Muscle of leg (tissue), 11 donors: ENCODE data around the gene LAMA2. TPM values are rescaled to one million over a fixed set of nuclear protein-coding genes. Genes with fewer than 3 reads are reported as not detected.
A peak's percentile ranks its signal among the peaks of the same experiment; 100 is the strongest.

Experiments
- DNase-seq: peaks from one replicate; pipeline ENCODE4 v3.0.0; 2013
- H3K27ac ChIP-seq: one replicate; pipeline ENCODE4 v1.5.1; 2013; ENCODE audit warnings: mild to moderate bottlenecking, low read length, control low read depth
- H3K27me3 ChIP-seq: one replicate; pipeline ENCODE4 v1.6.1; 2013; ENCODE audit warnings: low read length; ENCODE audit not compliant: control insufficient read depth, insufficient read depth
- H3K36me3 ChIP-seq: one replicate; pipeline ENCODE4 v1.6.1; 2013; ENCODE audit warnings: low read length; ENCODE audit not compliant: control insufficient read depth, insufficient read depth
- H3K4me1 ChIP-seq: one replicate; pipeline ENCODE4 v1.6.1; 2013; ENCODE audit warnings: low read length; ENCODE audit not compliant: control insufficient read depth, insufficient read depth
- H3K4me3 ChIP-seq: one replicate; pipeline ENCODE4 v1.5.1; 2013; ENCODE audit warnings: low read length, control low read depth
- H3K9me3 ChIP-seq: replicated peaks from 2 replicates; pipeline ENCODE4 v1.6.1; 2013; ENCODE audit warnings: low read depth, low read length; ENCODE audit not compliant: control insufficient read depth
- WGBS: methylation state at CpG from one replicate; pipeline ENCODE4 v1.1.5; 2013; ENCODE audit warnings: missing lambda C conversion rate; ENCODE audit not compliant: insufficient coverage; 5-methylcytosine and 5-hydroxymethylcytosine counted together
- polyA plus RNA-seq, 8 donors: library from polyadenylated mRNA; unstranded; fragments of 120-200 nt; gene quantifications; one replicate each; pipeline versions ENCODE4 v1.2.1 to v1.2.3, GENCODE V29; 2013; ENCODE audit warnings: inconsistent platforms in 1 of 8, low replicate concordance in 1 of 8; ENCODE audit not compliant: insufficient read length in 8 of 8, insufficient read depth in 1 of 8
- total RNA-seq: library from RNA; stranded (reverse); fragments of 120-200 nt; gene quantifications from one replicate; pipeline ENCODE4 v1.2.4, GENCODE V29; 2013

LAMA2 gene
- total and polyA plus RNA-seq, 9 donors, result 105 to 165 (median 140) TPM

GRCh38 chr6:129210684-129211083 is 327.7 kb downstream of the LAMA2 start:
- no CpG with 5 or more reads among the region's 4 CpGs for WGBS
- Histone ChIP-seq H3K27ac (no peak overlapping the region), H3K4me1 (no peaks in the 10 kb centered on the region), H3K27me3 (no peaks in the 10 kb centered on the region), H3K36me3 (no peaks in the 10 kb centered on the region), H3K9me3 (no peaks in the 10 kb centered on the region), H3K4me3 (no peak overlapping the region)
- no peak for DNase-seq

- Histone ChIP-seq H3K27me3 (no peaks in the 10 kb centered on the region), H3K4me1 (no peaks in the 10 kb centered on the region), H3K27ac (no peak overlapping the region), H3K9me3 (no peaks in the 10 kb centered on the region), H3K36me3 (no peaks in the 10 kb centered on the region), H3K4me3 (no peak overlapping the region)
- DNase-seq, result no peak
- WGBS, result no CpG with 5 or more reads among the region's 1 CpG
These were observed 328.7 kb downstream of the LAMA2 start for GRCh38 chr6:129211626-129212025.

GRCh38 chr6:129212081-129212480 is 329.1 kb downstream of the LAMA2 start:
- Histone ChIP-seq H3K4me1 (no peaks in the 10 kb centered on the region), H3K27ac (no peak overlapping the region), H3K9me3 (no peaks in the 10 kb centered on the region), H3K4me3 (no peak overlapping the region), H3K27me3 (no peaks in the 10 kb centered on the region), H3K36me3 (no peaks in the 10 kb centered on the region)
- WGBS, result no CpG with 5 or more reads among the region's 3 CpGs
- DNase-seq, result no peak

- no peak for DNase-seq
- Histone ChIP-seq H3K4me3 (no peak overlapping the region), H3K27me3 (no peaks in the 10 kb centered on the region), H3K36me3 (no peaks in the 10 kb centered on the region), H3K4me1 (no peaks in the 10 kb centered on the region), H3K9me3 (no peaks in the 10 kb centered on the region), H3K27ac (no peak overlapping the region)
These were observed 332.3 kb downstream of the LAMA2 start for GRCh38 chr6:129215246-129215645.

GRCh38 chr6:129215916-129216520 is 333.1 kb downstream of the LAMA2 start:
- Histone ChIP-seq H3K27ac (no peak overlapping the region), H3K27me3 (no peaks in the 10 kb centered on the region), H3K36me3 (no peaks in the 10 kb centered on the region), H3K4me1 (no peaks in the 10 kb centered on the region), H3K9me3 (no peaks in the 10 kb centered on the region), H3K4me3 (no peak overlapping the region)
- no peak for DNase-seq
- WGBS, result no CpG with 5 or more reads among the region's 1 CpG

- no peaks in the 10 kb centered on the region for H3K9me3 ChIP-seq
- no peak overlapping the region for H3K27ac ChIP-seq
- H3K27me3 ChIP-seq, result no peaks in the 10 kb centered on the region
- DNase-seq, result peak; percentile 27
- H3K36me3 ChIP-seq, result no peaks in the 10 kb centered on the region
- H3K4me3 ChIP-seq, result no peak overlapping the region
- no peaks in the 10 kb centered on the region for H3K4me1 ChIP-seq
These were observed 334.8 kb downstream of the LAMA2 start for GRCh38 chr6:129217701-129218100.

- no peak overlapping the region for H3K4me3 ChIP-seq
- H3K36me3 ChIP-seq, result no peaks in the 10 kb centered on the region
- H3K27ac ChIP-seq, result no peak overlapping the region
- 93% methylated on average over 4 of the region's 9 CpGs for WGBS
- DNase-seq, result no peak
- H3K27me3 ChIP-seq, result no peaks in the 10 kb centered on the region
- H3K9me3 ChIP-seq, result no peaks in the 10 kb centered on the region
- H3K4me1 ChIP-seq, result no peaks in the 10 kb centered on the region
These were observed 350.7 kb downstream of the LAMA2 start for GRCh38 chr6:129233458-129234134.

- H3K27me3 ChIP-seq, result no peaks in the 10 kb centered on the region
- H3K9me3 ChIP-seq, result no peaks in the 10 kb centered on the region
- H3K4me3 ChIP-seq, result no peak overlapping the region
- H3K36me3 ChIP-seq, result no peaks in the 10 kb centered on the region
- H3K27ac ChIP-seq, result peak overlapping the region; percentile 31
- no CpG with 5 or more reads among the region's 2 CpGs for WGBS
- peak; percentile 53 for DNase-seq
- H3K4me1 ChIP-seq, result no peaks in the 10 kb centered on the region
These were observed 352.4 kb downstream of the LAMA2 start for GRCh38 chr6:129235167-129236000.

GRCh38 chr6:129236001-129236517 is 353.1 kb downstream of the LAMA2 start:
- H3K4me1 ChIP-seq, result no peaks in the 10 kb centered on the region
- H3K36me3 ChIP-seq, result no peaks in the 10 kb centered on the region
- WGBS, result no CpG with 5 or more reads among the region's 4 CpGs
- no peak overlapping the region for H3K4me3 ChIP-seq
- H3K27ac ChIP-seq, result peak overlapping the region; percentile 31
- H3K27me3 ChIP-seq, result no peaks in the 10 kb centered on the region
- DNase-seq, result peak; percentile 56
- no peaks in the 10 kb centered on the region for H3K9me3 ChIP-seq

GRCh38 chr6:129238991-129239390 is 356.1 kb downstream of the LAMA2 start:
- Histone ChIP-seq H3K36me3 (no peaks in the 10 kb centered on the region), H3K27me3 (no peaks in the 10 kb centered on the region), H3K9me3 (no peaks in the 10 kb centered on the region), H3K4me3 (no peak overlapping the region), H3K27ac (no peak overlapping the region), H3K4me1 (no peaks in the 10 kb centered on the region)
- no peak for DNase-seq
- no CpG with 5 or more reads among the region's 1 CpG for WGBS
